T-helper 17 cell (primary cell): ENCODE measurements around the gene FBXO31. TPM values are rescaled to one million over a fixed set of nuclear protein-coding genes. Genes with fewer than 3 reads are reported as not detected.
A peak's percentile ranks its signal among the peaks of the same experiment; 100 is the strongest.
"Not testable (repeated sequence)": the region's sequence is repeated elsewhere in the genome, so short reads cannot be mapped to it uniquely, and the experiment has no call there.

ENCODE experiments used
- ATAC-seq: fragments of 150-1000 bp; cut with Tn5 transposase; 2 replicates; pipeline ENCODE4 v1.10.0; 2021; ENCODE audit warnings: mild to moderate bottlenecking, moderate library complexity
- DNase-seq, 3 donors: peaks; one replicate each; pipeline versions ENCODE4 v3.0.0 to v3.0.0-alpha.2; 2020 to 2021
- H3K9me3 ChIP-seq: one replicate; pipeline ENCODE4 v1.7.0; 2013; ENCODE audit warnings: low read length, mild to moderate bottlenecking; ENCODE audit not compliant: control insufficient read depth, poor library complexity, severe bottlenecking
- H3K27ac Mint-ChIP-seq: one replicate; pipeline ENCODE4 v1.8.0; 2022; ENCODE audit warnings: mild to moderate bottlenecking, moderate library complexity, mixed read lengths
- H3K27me3 Mint-ChIP-seq: one replicate; pipeline ENCODE4 v1.8.0; 2022; ENCODE audit warnings: mixed read lengths
- H3K36me3 Mint-ChIP-seq: one replicate; pipeline ENCODE4 v1.8.0; 2022; ENCODE audit warnings: low read depth, mixed read lengths
- H3K4me1 Mint-ChIP-seq: one replicate; pipeline ENCODE4 v1.8.0; 2022; ENCODE audit warnings: mild to moderate bottlenecking, mixed read lengths
- H3K4me3 Mint-ChIP-seq: one replicate; pipeline ENCODE4 v1.8.0; 2022; ENCODE audit warnings: mild to moderate bottlenecking, moderate library complexity, mixed read lengths
- total RNA-seq, 4 donors: library from RNA in 2 of 4; stranded (reverse) in 2 of 4; gene quantifications; one replicate each; pipeline ENCODE4 v1.2.3 and lab custom pipeline; 2022 to 2026

Gene FBXO31
- total RNA-seq, 2 donors from 2014 or later, result 32.7 to 41.7 TPM

DNA sequence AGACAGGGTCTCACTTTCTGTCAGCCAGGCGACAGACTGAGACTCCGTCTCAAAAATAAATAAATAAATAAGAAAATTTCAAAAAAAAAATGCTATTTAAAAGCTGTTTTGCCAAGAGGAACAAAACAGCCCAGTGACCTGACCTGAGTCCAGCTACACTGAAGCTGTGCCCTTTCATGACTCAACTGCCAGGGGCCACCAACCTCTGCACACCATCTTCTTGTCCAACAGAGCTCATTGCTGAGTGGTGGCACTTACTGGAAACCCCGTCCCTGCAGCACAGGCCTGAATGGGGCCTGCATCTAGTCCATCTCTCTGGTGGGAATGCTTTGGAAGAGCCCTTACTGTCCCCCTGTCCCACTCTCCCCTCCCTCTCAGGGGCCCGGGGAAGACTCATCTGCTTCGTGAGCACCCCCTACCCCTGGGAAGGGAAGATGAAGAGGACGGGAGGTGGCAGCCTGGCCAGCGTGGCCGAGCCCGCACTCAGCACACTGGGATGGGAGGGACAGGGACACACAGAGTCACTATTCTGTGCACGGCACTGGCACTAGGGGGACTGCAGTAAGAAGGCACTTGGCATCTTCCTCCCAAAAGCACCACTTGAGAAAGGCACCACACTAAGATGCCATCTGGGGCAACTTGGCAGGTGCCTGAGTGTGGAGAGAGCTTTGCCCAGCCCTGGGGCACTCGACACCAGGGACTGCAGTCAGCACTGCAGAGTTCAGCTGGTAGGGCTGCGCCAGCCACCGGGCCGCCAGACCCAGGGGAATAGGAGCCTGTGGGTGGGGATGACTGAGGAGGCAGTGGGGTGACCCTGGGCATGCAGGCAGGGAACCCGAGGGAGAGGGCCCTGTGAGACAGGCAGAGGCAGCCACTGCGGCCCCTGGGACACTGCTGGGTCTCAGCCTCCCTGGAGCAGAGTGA lies 13.5 kb downstream of the FBXO31 start:
- Mint-ChIP-seq H3K27me3 (no peaks in the 10 kb centered on the region), H3K36me3 (peaks cover 2% of the 10 kb centered on the region), H3K4me3 (no peak overlapping the region), H3K27ac (peak overlapping the region; percentile 61), H3K4me1 (peaks cover 32% of the 10 kb centered on the region)
- DNase-seq, result no peak
- H3K9me3 ChIP-seq, result no peaks in the 10 kb centered on the region
- no peak for ATAC-seq

GRCh38 chr16:87369117-87369765 lies 14.3 kb downstream of the FBXO31 start:
- ATAC-seq (no peak), DNase-seq (no peak)
- Mint-ChIP-seq H3K36me3 (peaks cover 2% of the 10 kb centered on the region), H3K27ac (peak overlapping the region; percentile 61), H3K27me3 (no peaks in the 10 kb centered on the region), H3K4me3 (no peak overlapping the region), H3K4me1 (peaks cover 34% of the 10 kb centered on the region)
- no peaks in the 10 kb centered on the region for H3K9me3 ChIP-seq

DNA sequence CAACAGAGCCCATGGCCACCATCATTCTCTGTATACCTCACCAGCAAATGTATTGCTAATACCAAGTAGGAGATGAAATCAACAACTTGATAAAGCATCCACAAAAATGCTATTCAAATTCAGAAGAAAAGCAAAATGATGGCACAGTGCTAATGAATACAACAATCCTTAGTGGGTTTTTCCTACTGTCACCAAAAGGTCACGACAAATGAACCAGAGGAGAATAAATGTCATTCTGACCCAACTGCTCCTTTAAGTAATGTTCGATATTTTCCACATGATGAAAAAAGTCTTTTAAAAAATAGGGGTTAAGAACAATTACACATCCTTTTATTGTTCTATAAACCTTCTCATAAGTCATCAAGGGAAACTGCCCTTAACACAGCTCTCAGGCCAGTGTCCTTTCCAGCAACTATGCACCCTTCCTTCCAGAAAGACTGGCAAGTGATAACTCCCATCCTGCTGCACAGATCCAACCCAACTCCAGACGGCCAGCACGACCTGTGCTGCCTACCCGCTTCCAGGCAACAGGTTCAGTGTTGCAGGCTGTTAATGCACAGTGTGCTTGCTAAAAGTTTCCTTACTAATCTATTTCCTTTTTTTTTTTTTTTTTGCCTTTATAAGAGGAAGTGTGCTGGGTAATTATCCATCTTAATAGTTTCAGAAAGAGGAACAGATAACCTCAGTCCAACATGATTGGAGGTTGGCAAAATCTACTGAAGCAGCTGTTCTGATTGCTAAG lies 15.4 kb downstream of the FBXO31 start:
- Mint-ChIP-seq H3K4me3 (no peak overlapping the region), H3K4me1 (peaks cover 35% of the 10 kb centered on the region), H3K36me3 (peaks cover 2% of the 10 kb centered on the region), H3K27me3 (no peaks in the 10 kb centered on the region), H3K27ac (peak overlapping the region; percentile 61)
- DNase-seq, result no peak
- no peak for ATAC-seq
- H3K9me3 ChIP-seq, result no peaks in the 10 kb centered on the region

- Mint-ChIP-seq H3K4me3 (no peak overlapping the region), H3K36me3 (peaks cover 2% of the 10 kb centered on the region), H3K4me1 (peaks cover 35% of the 10 kb centered on the region), H3K27me3 (no peaks in the 10 kb centered on the region), H3K27ac (no peak overlapping the region)
- no peak for DNase-seq
- no peaks in the 10 kb centered on the region for H3K9me3 ChIP-seq
- ATAC-seq, result no peak
Measured at GRCh38 chr16:87367529-87367928, 16.0 kb downstream of the FBXO31 start.

DNA sequence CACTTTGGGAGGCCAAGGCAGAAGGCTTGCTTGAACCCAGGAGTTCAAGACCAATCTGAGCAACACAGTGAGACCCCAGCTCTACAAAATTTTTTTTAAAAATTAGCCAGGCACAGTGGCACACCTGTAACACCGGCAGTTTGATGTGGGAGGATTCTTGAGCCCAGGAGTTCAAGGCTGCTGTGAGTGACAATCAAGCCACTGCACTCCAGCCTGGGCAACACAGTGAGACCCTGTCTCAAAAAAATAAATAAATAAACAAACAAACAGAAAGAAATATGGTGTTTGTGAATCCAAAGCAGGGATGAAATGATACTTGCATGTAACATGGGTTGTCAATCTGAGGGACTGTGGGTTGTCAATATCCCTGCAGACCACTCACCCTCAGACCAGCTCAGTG lies 16.6 kb downstream of the FBXO31 start:
- Mint-ChIP-seq H3K27ac (no peak overlapping the region), H3K4me1 (peaks cover 35% of the 10 kb centered on the region)

GRCh38 chr16:87366288-87366687 lies 17.3 kb downstream of the FBXO31 start:
- Mint-ChIP-seq H3K27me3 (no peaks in the 10 kb centered on the region), H3K27ac (no peak overlapping the region), H3K4me1 (peaks cover 33% of the 10 kb centered on the region), H3K4me3 (no peak overlapping the region), H3K36me3 (peaks cover 2% of the 10 kb centered on the region)
- DNase-seq, result no peak
- no peaks in the 10 kb centered on the region for H3K9me3 ChIP-seq
- no peak for ATAC-seq

More for the DNA sequence above, 16.6 kb downstream of the FBXO31 start:
- H3K27me3 Mint-ChIP-seq, result no peaks in the 10 kb centered on the region
- DNase-seq (no peak), ATAC-seq (no peak)
- H3K4me3 Mint-ChIP-seq, result no peak overlapping the region
- H3K9me3 ChIP-seq, result no peaks in the 10 kb centered on the region
- H3K36me3 Mint-ChIP-seq, result peaks cover 2% of the 10 kb centered on the region

DNA sequence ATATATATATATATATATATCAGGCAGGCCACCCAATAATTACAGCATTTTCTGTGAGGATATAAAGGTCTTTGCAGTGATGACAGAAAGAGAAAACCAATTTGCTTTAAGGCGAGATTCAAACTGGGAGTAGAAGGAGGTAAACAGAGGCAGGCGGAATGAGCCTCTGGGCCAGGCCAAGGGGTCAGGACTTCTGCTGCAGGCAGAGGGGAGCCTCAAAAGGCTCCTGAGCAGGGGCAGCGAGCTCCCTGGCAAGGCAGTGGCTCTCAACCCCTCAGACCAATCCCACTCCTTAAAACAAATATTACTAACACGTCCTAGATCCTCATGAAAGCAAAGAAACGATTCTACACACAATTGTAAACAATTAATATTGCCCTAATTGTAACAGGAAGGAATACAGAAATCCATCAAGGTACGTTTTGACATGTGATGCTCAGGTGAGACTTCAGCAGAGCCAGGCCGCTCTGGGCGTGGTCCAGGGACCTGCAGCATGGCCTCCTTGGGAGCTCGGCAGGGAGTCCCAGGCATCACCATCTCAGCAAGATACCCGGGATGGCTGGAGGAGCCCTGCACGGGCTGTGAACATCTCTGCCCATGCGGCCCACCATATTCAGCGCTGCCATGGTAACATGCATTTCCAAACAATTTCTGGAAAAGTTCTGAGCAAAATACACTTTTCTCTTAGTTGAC lies 18.4 kb downstream of the FBXO31 start:
- peak overlapping the region; percentile 69 for H3K27ac Mint-ChIP-seq
- DNase-seq (no peak), ATAC-seq (no peak)
- no peaks in the 10 kb centered on the region for H3K27me3 Mint-ChIP-seq
- H3K4me1 Mint-ChIP-seq, result peaks cover 31% of the 10 kb centered on the region
- peaks cover 2% of the 10 kb centered on the region for H3K36me3 Mint-ChIP-seq
- H3K4me3 Mint-ChIP-seq, result no peak overlapping the region
- no peaks in the 10 kb centered on the region for H3K9me3 ChIP-seq

GRCh38 chr16:87363771-87364455 lies 19.7 kb downstream of the FBXO31 start:
- no peaks in the 10 kb centered on the region for H3K9me3 ChIP-seq
- peak overlapping the region; percentile 69 for H3K27ac Mint-ChIP-seq
- no peak for DNase-seq
- H3K4me1 Mint-ChIP-seq, result peaks cover 29% of the 10 kb centered on the region
- no peaks in the 10 kb centered on the region for H3K27me3 Mint-ChIP-seq
- no peak overlapping the region for H3K4me3 Mint-ChIP-seq
- no peak for ATAC-seq
- peaks cover 3% of the 10 kb centered on the region for H3K36me3 Mint-ChIP-seq

DNA sequence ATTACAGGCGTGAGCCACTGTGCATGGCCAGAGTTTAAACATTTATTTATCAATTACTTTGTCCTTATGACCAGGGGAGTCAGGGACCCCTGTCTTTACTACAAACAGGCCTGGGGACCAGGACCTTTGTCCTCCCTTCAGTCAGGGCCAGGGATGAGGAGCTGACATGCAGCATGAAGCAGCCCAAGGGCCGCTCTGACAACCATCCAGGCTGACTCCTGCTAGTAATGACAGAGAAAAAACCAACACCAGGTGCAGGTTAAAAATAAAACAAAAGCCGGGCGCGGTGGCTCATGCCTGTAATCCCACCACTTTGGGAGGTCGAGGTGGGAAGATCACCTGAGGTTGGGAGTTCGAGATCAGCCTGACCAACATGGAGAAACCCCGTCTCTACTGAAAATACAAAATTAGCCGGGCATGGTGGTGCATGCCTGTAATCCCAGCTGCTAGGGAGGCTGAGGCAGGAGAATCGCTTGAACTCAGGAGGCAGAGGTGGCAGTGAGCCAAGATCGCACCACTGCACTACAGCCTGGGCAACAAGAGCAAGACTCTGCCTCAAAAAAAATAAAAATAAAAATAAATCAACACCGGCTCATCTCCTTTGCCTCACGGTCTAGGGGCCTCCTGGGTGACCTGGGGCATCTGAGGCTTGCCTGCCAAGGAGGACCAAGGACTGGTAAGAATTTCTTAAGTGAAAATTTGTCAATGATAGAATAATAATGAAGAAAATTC lies 20.6 kb downstream of the FBXO31 start:
- not testable (repeated sequence) for H3K4me3 Mint-ChIP-seq, H3K27me3 Mint-ChIP-seq, ATAC-seq, DNase-seq, H3K36me3 Mint-ChIP-seq, H3K9me3 ChIP-seq
- Mint-ChIP-seq H3K27ac (peak overlapping the region; percentile 69), H3K4me1 (peaks cover 22% of the 10 kb centered on the region)

DNA sequence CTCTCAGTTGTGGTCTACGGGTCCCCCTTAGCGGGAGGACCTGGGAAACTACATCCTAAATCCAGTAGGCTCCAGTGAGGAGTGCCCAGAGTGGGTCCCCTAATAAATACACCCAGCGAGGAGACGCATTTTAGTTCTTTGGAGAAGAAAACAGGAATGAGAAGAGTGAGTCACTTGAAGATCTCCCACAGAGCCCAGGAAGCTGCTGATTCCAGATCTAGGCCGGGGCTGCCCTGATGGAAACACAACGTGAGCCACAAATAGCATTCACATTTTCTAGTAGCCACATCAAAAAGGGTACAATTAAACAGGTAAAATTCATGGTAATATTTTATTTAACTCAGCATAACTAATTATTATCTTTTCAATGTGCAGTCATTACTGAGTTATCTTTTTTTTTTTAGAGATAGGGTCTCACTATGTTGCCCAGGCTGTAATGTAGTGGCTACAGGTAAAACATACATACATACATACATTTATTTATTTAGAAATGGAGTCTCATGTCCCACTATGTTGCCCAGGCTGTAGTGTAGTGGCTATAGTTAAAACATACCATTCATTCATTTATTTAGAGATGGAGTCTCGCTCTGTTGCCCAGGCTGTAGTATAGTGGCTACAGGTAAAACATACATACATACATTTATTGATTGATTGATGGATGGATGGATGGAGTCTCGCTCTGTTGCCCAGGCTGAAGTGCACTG lies 21.5 kb downstream of the FBXO31 start:
- peaks cover 16% of the 10 kb centered on the region for H3K4me1 Mint-ChIP-seq
- H3K4me3 Mint-ChIP-seq, result no peak overlapping the region
- no peak overlapping the region for H3K27ac Mint-ChIP-seq
- DNase-seq, result no peak
- H3K9me3 ChIP-seq, result no peaks in the 10 kb centered on the region
- no peaks in the 10 kb centered on the region for H3K27me3 Mint-ChIP-seq
- ATAC-seq, result no peak
- H3K36me3 Mint-ChIP-seq, result peaks cover 3% of the 10 kb centered on the region

DNA sequence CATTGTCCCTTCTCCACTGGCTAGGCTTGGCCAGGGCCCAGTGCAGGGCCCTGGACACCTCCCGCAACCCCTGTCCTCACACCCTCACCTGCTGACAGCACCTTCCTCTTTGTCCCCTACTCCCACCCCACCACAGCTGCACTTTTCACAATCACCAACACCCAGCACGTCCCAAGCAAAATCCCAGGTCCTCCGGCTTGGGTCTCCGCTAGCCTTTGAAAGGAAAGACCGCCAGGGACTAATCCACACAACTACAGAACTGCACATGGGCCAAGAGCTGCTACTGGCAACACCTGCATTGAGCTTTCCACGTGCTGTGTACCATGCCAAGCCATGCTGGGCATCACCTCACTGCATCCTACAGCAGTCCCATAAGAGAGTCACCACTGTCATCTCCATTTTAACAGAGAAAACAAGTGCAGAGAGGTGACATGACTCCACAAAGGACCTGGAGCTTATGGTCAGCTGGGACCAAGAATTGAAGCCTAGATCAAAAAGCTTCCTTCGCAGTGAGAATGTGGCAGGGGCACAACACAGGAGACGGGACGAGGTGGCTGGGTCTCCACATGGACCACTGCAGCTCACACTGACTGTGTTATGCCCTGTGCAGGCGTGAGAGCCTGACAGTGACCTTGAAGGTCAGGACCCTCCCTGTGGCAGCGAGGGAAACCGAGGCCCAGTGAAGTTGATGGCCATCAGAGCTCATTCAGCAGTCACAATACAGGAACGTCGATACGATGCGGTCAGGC lies 22.5 kb downstream of the FBXO31 start:
- Mint-ChIP-seq H3K36me3 (peaks cover 3% of the 10 kb centered on the region), H3K4me1 (peaks cover 13% of the 10 kb centered on the region)
- DNase-seq, result no peak

More for the DNA sequence above, 22.5 kb downstream of the FBXO31 start:
- ATAC-seq, result no peak
- H3K9me3 ChIP-seq, result no peaks in the 10 kb centered on the region
- Mint-ChIP-seq H3K4me3 (no peak overlapping the region), H3K27ac (no peak overlapping the region), H3K27me3 (no peaks in the 10 kb centered on the region)
